ENCODE data around the gene ZNF385D. TPM values are rescaled to one million over a fixed set of nuclear protein-coding genes. Genes with fewer than 3 reads are reported as not detected.

ZNF385D gene
- total RNA-seq, 1 experiment from 2014 or later, result 13.0 TPM

- DNase-seq (ENCODE audit: low read depth, low spot score) (no peak), ATAC-seq (no peak)
- no peak overlapping the region for H3K4me3 ChIP-seq (ENCODE audit: low read depth in 2 of 2, low read length in 2 of 2)
- intact Hi-C loops (cut with micrococcal nuclease; ENCODE audit: unreplicated experiment), result no loop called here
- BruUV-seq (replicated peaks), result no TSS peak
- in situ Hi-C loops (cut with HindIII; ENCODE audit: low pct_unique_long_range_greater_than_20kb, low sequenced_read_pairs), result no loop called here
- H3K4me1 ChIP-seq (ENCODE audit: control insufficient read depth, insufficient read depth, low read length), result no peaks in the 10 kb centered on the region
- no peaks in the 10 kb centered on the region for H3K27me3 ChIP-seq (ENCODE audit: control insufficient read depth, insufficient read depth, low read length)
- ChIA-PET CTCF (no interaction called here), POLR2A (no interaction called here)
- no peak for TF ChIP-seq POLR2AphosphoS5 (IDR thresholded peaks at IDR 0.05; ENCODE audit: low read depth, low read length)
- no peak for TF ChIP-seq TCF7L2 (IDR thresholded peaks at IDR 0.05; ENCODE audit: low read depth, low read length)
- TF ChIP-seq SIN3A (IDR thresholded peaks at IDR 0.05; ENCODE audit: borderline replicate concordance, insufficient read depth, low read depth, low read length), result no peak
- no peak for TF ChIP-seq CTCF (IDR thresholded peaks at IDR 0.05)
- TF ChIP-seq REST (IDR thresholded peaks at IDR 0.05; ENCODE audit: insufficient read depth in 1 of 2, low read depth in 2 of 2, low read length in 1 of 2), result no peak
- no peaks in the 10 kb centered on the region for H3K9me3 ChIP-seq (ENCODE audit: control insufficient read depth, insufficient read depth, low read depth, low read length)
- no peaks in the 10 kb centered on the region for H3K36me3 ChIP-seq (ENCODE audit: control insufficient read depth, insufficient read depth, low read length)
- H3K27ac ChIP-seq (ENCODE audit: low read length), result no peak overlapping the region
These were observed 132.3 kb downstream of the ZNF385D start for GRCh38 chr3:21618695-21619094.

DNA sequence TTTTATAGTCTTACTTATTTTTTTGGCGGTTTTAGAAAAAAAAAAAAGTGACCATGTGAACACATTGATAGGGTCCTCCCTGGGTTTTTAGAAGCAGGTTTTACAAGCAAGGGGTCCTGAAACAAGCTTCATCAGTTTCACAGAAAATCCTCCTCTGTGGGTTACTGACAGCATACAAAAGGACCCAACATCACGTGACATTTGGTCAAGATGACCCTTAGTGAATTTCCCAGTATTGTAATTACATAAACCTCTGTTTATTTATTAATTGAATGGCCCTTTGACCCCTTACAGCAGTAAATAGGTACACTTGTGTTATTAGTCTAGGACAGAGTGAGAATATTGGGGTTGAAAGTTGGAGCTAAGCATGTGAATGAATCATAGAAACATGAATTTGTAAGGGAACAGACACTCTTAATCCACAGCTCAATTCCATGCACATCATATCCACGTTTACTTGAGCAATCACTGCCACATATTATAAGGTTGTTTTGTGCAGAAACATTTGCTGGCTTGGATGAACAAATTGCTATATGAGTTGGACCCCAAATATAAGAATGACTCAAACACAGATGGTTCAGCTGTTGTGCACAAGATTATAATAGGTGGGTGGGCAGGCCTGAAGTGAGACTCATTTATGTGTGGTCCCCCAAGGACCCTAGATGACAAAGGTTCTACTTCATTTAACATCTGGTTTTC is 137.5 kb downstream of the ZNF385D start:
- no peak for ATAC-seq
- H3K36me3 ChIP-seq (ENCODE audit: control insufficient read depth, insufficient read depth, low read length), result no peaks in the 10 kb centered on the region
- no peak for DNase-seq (ENCODE audit: low read depth, low spot score)
- in situ Hi-C loops (cut with HindIII; ENCODE audit: low pct_unique_long_range_greater_than_20kb, low sequenced_read_pairs), result no loop called here
- intact Hi-C loops (cut with micrococcal nuclease; ENCODE audit: unreplicated experiment), result no loop called here
- ChIA-PET POLR2A (no interaction called here), CTCF (no interaction called here)
- no peaks in the 10 kb centered on the region for H3K9me3 ChIP-seq (ENCODE audit: control insufficient read depth, insufficient read depth, low read depth, low read length)
- H3K27me3 ChIP-seq (ENCODE audit: control insufficient read depth, insufficient read depth, low read length), result no peaks in the 10 kb centered on the region
- no peak overlapping the region for H3K27ac ChIP-seq (ENCODE audit: low read length)
- no peak overlapping the region for H3K4me3 ChIP-seq (ENCODE audit: low read depth in 2 of 2, low read length in 2 of 2)
- H3K4me1 ChIP-seq (ENCODE audit: control insufficient read depth, insufficient read depth, low read length), result no peaks in the 10 kb centered on the region
- TF ChIP-seq SIN3A (IDR thresholded peaks at IDR 0.05; ENCODE audit: borderline replicate concordance, insufficient read depth, low read depth, low read length) (no peak), POLR2AphosphoS5 (IDR thresholded peaks at IDR 0.05; ENCODE audit: low read depth, low read length) (no peak)
- BruUV-seq (replicated peaks), result no TSS peak

DNA sequence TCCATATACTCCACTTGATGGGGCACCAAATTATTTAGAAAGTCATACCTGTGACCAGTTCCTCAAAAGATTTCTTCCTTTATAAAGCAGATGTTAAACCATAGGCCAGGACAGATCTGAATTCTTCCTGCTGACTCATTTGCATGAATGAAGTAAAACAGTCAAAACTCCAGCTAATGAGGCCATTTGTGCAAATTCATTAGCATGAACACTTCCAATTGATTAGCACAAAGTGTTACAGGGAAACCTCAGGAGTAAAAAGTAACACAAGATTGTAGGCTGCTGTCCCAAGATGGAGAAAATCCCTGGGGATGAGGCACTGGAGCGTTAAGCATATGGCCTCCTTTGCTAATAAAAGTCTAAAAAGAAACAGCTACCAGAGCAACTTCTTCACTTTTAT is 149.8 kb downstream of the ZNF385D start:
- DNase-seq (ENCODE audit: low read depth, low spot score) (no peak), ATAC-seq (no peak)
- H3K4me1 ChIP-seq (ENCODE audit: control insufficient read depth, insufficient read depth, low read length), result no peaks in the 10 kb centered on the region
- intact Hi-C loops (cut with micrococcal nuclease; ENCODE audit: unreplicated experiment) (no loop called here), in situ Hi-C loops (cut with HindIII; ENCODE audit: low pct_unique_long_range_greater_than_20kb, low sequenced_read_pairs) (no loop called here)
- POLR2A ChIA-PET, result no interaction called here
- H3K27me3 ChIP-seq (ENCODE audit: control insufficient read depth, insufficient read depth, low read length), result no peaks in the 10 kb centered on the region
- CTCF ChIA-PET, result no interaction called here
- H3K36me3 ChIP-seq (ENCODE audit: control insufficient read depth, insufficient read depth, low read length), result no peaks in the 10 kb centered on the region
- TF ChIP-seq REST (IDR thresholded peaks at IDR 0.05; ENCODE audit: insufficient read depth in 1 of 2, low read depth in 2 of 2, low read length in 1 of 2) (no peak), SIN3A (IDR thresholded peaks at IDR 0.05; ENCODE audit: borderline replicate concordance, insufficient read depth, low read depth, low read length) (no peak), CTCF (IDR thresholded peaks at IDR 0.05) (no peak), TCF7L2 (IDR thresholded peaks at IDR 0.05; ENCODE audit: low read depth, low read length) (no peak), POLR2AphosphoS5 (IDR thresholded peaks at IDR 0.05; ENCODE audit: low read depth, low read length) (no peak)
- H3K27ac ChIP-seq (ENCODE audit: low read length), result no peak overlapping the region
- no peaks in the 10 kb centered on the region for H3K9me3 ChIP-seq (ENCODE audit: control insufficient read depth, insufficient read depth, low read depth, low read length)
- BruUV-seq (replicated peaks), result no TSS peak
- no peak overlapping the region for H3K4me3 ChIP-seq (ENCODE audit: low read depth in 2 of 2, low read length in 2 of 2)
